ENCODE data around the gene MAP3K7CL.

MAP3K7CL gene

GRCh38 chr21:29130270-29130969, at the start of gene MAP3K7CL:
Gene MAP3K7CL (plus strand): TSS chr21:29130644. CDS start chr21:29133345, 2,701 bp downstream.
- TF ChIP-seq TCF12 (IDR thresholded peaks at IDR 0.05; ENCODE audit: low read depth) (peak; percentile 34; the same call in 1 of the 2 replicates), TEAD4 (IDR thresholded peaks at IDR 0.05) (peak; percentile 31; the same call in 1 of the 2 replicates), EP300 (IDR thresholded peaks at IDR 0.05; ENCODE audit: borderline replicate concordance) (peak; percentile 41; the same call in 1 of the 2 replicates), USF1 (IDR thresholded peaks at IDR 0.05) (no peak)

GRCh38 chr21:29082046-29082815, 48.2 kb upstream of the MAP3K7CL start:
- TF ChIP-seq MAX (IDR thresholded peaks at IDR 0.05) (no peak), TCF12 (IDR thresholded peaks at IDR 0.05; ENCODE audit: low read depth) (no peak), CREB1 (IDR thresholded peaks at IDR 0.05; ENCODE audit: low read depth) (no peak), TEAD4 (IDR thresholded peaks at IDR 0.05) (no peak), EGR1 (IDR thresholded peaks at IDR 0.05) (no peak), REST (IDR thresholded peaks at IDR 0.05; ENCODE audit: low read depth) (no peak), TAF1 (IDR thresholded peaks at IDR 0.05; ENCODE audit: low read depth) (no peak), YY1 (IDR thresholded peaks at IDR 0.05; ENCODE audit: low read depth) (no peak), USF1 (IDR thresholded peaks at IDR 0.05) (no peak), EP300 (IDR thresholded peaks at IDR 0.05; ENCODE audit: borderline replicate concordance) (no peak), CEBPB (IDR thresholded peaks at IDR 0.05) (no peak)

GRCh38 chr21:29083306-29083705, 47.1 kb upstream of the MAP3K7CL start:
- TF ChIP-seq CREB1 (IDR thresholded peaks at IDR 0.05; ENCODE audit: low read depth) (no peak), EP300 (IDR thresholded peaks at IDR 0.05; ENCODE audit: borderline replicate concordance) (no peak), RAD21 (IDR thresholded peaks at IDR 0.05; ENCODE audit: low read depth) (no peak), TEAD4 (IDR thresholded peaks at IDR 0.05) (no peak), EGR1 (IDR thresholded peaks at IDR 0.05) (no peak), FOXM1 (IDR thresholded peaks at IDR 0.05; ENCODE audit: borderline replicate concordance, low read depth) (no peak), TCF12 (IDR thresholded peaks at IDR 0.05; ENCODE audit: low read depth) (no peak), CEBPB (IDR thresholded peaks at IDR 0.05) (no peak), ZBTB7A (IDR thresholded peaks at IDR 0.05; ENCODE audit: low read depth) (no peak), NFIC (IDR thresholded peaks at IDR 0.05) (no peak), USF1 (IDR thresholded peaks at IDR 0.05) (no peak), MAX (IDR thresholded peaks at IDR 0.05) (no peak), TAF1 (IDR thresholded peaks at IDR 0.05; ENCODE audit: low read depth) (no peak), YY1 (IDR thresholded peaks at IDR 0.05; ENCODE audit: low read depth) (no peak)

GRCh38 chr21:29084372-29084771, 46.1 kb upstream of the MAP3K7CL start:
- TF ChIP-seq MAX (IDR thresholded peaks at IDR 0.05) (no peak), TEAD4 (IDR thresholded peaks at IDR 0.05) (no peak)

GRCh38 chr21:29085106-29085752, 45.2 kb upstream of the MAP3K7CL start:
- TF ChIP-seq MAX (IDR thresholded peaks at IDR 0.05) = no peak
- no peak for TF ChIP-seq EGR1 (IDR thresholded peaks at IDR 0.05)
- no peak for TF ChIP-seq EP300 (IDR thresholded peaks at IDR 0.05; ENCODE audit: borderline replicate concordance)
- TF ChIP-seq ZBTB7A (IDR thresholded peaks at IDR 0.05; ENCODE audit: low read depth) = no peak
- TF ChIP-seq RAD21 (IDR thresholded peaks at IDR 0.05; ENCODE audit: low read depth) = no peak
- TF ChIP-seq FOXM1 (IDR thresholded peaks at IDR 0.05; ENCODE audit: borderline replicate concordance, low read depth) = no peak
- TF ChIP-seq TCF12 (IDR thresholded peaks at IDR 0.05; ENCODE audit: low read depth) = no peak
- no peak for TF ChIP-seq CEBPB (IDR thresholded peaks at IDR 0.05)
- TF ChIP-seq TAF1 (IDR thresholded peaks at IDR 0.05; ENCODE audit: low read depth) = no peak
- no peak for TF ChIP-seq USF1 (IDR thresholded peaks at IDR 0.05)
- no peak for TF ChIP-seq REST (IDR thresholded peaks at IDR 0.05; ENCODE audit: low read depth)
- no peak for TF ChIP-seq YY1 (IDR thresholded peaks at IDR 0.05; ENCODE audit: low read depth)

All from Ishikawa (cell line).